Nephron (organoid): ENCODE measurements around the gene KRTAP10-12.

ENCODE experiments used
- H3K27ac Mint-ChIP-seq, 3 experiments: 2 replicates each; pipeline ENCODE4 v1.8.0; 2020; ENCODE audit warnings: mixed read lengths in 3 of 3, mild to moderate bottlenecking in 2 of 3, moderate library complexity in 1 of 3
- H3K27me3 Mint-ChIP-seq: 2 replicates; pipeline ENCODE4 v1.8.0; 2021; ENCODE audit warnings: low read depth, mild to moderate bottlenecking, moderate library complexity, mixed read lengths
- H3K36me3 Mint-ChIP-seq: 2 replicates; pipeline ENCODE4 v1.8.0; 2020; ENCODE audit warnings: low read depth, mixed read lengths
- H3K4me1 Mint-ChIP-seq: 2 replicates; pipeline ENCODE4 v1.8.0; 2020; ENCODE audit warnings: mixed read lengths
- H3K4me3 Mint-ChIP-seq, 3 experiments: 2 replicates each; pipeline ENCODE4 v1.8.0; 2020; ENCODE audit warnings: mild to moderate bottlenecking in 3 of 3, mixed read lengths in 3 of 3, moderate library complexity in 2 of 3
- H3K9me3 Mint-ChIP-seq: 2 replicates; pipeline ENCODE4 v1.8.0; 2020; ENCODE audit warnings: mixed read lengths
- CTCF ChIP-seq, 3 experiments: fragments of 200-600 bp; sonication (generic); IDR thresholded peaks; one replicate each; pipeline ENCODE4 v1.5.0; 2021; ENCODE audit warnings: antibody characterized with exemption in 3 of 3; ENCODE audit not compliant: unreplicated experiment in 3 of 3

The KRTAP10-12 gene

DNA sequence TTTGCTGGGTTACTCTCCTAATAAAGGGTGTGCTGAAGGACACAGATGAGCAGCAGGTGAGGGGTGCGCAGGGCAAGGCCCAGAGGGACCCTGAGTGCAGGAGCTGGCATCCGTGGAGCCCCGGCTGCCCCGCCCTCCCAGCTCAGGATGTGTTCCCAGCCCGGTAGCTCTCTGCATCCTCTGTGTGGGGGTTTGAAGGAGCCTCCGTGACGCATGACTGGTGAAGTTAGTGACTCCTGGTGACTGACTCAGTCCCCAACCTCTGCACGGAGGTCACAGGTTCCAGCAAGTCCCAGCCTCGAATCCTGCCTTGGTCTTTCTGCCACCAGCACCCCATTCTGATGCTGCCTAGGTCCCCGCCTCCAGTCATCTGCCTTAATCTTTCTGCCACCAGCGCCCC lies 36.0 kb downstream of the KRTAP10-12 start:
- Mint-ChIP-seq H3K4me1 (peaks cover 30% of the 10 kb centered on the region), H3K36me3 (no peaks in the 10 kb centered on the region), H3K27me3 (peaks cover 13% of the 10 kb centered on the region), H3K27ac (peak overlapping the region in 2 of 3 experiments; percentile 23 to 38), H3K4me3 (no peak overlapping the region), H3K9me3 (peaks cover 9% of the 10 kb centered on the region)
- TF ChIP-seq CTCF (IDR thresholded peaks at IDR 0.05; ENCODE audit: unreplicated experiment in 3 of 3), result no peak

DNA sequence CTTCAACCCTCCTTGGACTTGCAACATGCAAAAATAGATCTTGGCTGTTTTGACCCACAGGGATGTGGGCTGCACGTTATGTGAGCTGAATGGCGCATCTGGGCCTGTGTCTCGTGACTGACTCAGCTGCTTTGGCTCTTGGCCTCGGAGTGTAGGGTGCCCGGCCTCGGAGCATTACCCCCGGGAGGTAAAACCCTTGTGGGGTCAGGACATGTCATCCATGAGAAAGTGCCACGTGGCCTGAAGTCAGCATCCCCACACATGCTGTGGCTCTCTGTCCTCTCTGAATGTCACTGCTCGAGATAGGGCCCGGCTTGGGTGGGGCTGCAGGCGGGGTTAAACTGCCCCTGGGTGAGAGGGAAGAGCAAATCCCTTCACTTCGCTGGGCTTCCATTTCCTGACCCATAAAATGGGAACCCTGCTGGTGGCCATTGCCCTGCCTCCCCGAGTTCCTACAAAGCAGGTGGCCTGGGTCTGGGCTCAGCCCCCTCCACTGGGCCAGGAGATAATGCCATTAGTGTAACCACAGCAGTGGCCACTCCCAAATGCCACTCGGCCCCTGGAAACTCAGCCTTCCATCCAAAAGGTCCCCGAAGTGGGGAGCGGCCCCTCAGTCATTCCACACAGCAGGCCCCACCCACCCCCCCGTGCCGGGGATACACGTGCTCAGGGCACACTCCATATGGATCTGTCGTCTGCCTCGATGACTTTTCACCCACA lies 37.2 kb downstream of the KRTAP10-12 start:
- H3K4me3 Mint-ChIP-seq, result no peak overlapping the region
- TF ChIP-seq CTCF (IDR thresholded peaks at IDR 0.05; ENCODE audit: unreplicated experiment in 3 of 3), result no peak
- H3K4me1 Mint-ChIP-seq, result peaks cover 30% of the 10 kb centered on the region
- peaks cover 10% of the 10 kb centered on the region for H3K27me3 Mint-ChIP-seq
- no peak overlapping the region for H3K27ac Mint-ChIP-seq
- H3K36me3 Mint-ChIP-seq, result no peaks in the 10 kb centered on the region
- H3K9me3 Mint-ChIP-seq, result peaks cover 9% of the 10 kb centered on the region

DNA sequence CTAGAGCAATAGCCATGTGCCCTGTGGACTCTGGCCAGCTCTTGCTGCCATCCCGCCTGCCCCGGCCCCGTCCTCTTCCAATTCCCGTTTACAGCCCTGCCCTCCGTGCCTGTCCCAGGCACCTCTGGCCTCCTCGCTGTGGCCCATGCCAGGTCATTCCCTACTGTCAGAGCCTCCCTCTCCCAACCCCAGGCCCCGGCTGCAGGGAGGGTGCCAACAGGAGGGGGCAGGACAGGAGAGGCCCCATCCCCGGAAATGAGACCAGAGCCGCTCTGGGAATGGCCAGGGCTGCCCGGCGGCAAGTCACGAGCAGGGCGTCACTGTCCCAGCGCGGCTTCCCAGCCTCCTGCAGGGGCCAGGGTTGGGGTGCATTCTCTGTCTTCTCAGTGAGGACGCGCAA lies 37.9 kb downstream of the KRTAP10-12 start:
- H3K4me1 Mint-ChIP-seq, result peaks cover 32% of the 10 kb centered on the region
- no peak for TF ChIP-seq CTCF (IDR thresholded peaks at IDR 0.05; ENCODE audit: unreplicated experiment in 3 of 3)
- no peak overlapping the region for H3K4me3 Mint-ChIP-seq
- peaks cover 9% of the 10 kb centered on the region for H3K9me3 Mint-ChIP-seq
- H3K27ac Mint-ChIP-seq, result no peak overlapping the region
- no peaks in the 10 kb centered on the region for H3K36me3 Mint-ChIP-seq
- H3K27me3 Mint-ChIP-seq, result peaks cover 10% of the 10 kb centered on the region

GRCh38 chr21:44735821-44736220 lies 38.8 kb downstream of the KRTAP10-12 start:
- no peaks in the 10 kb centered on the region for H3K36me3 Mint-ChIP-seq
- H3K27ac Mint-ChIP-seq, result no peak overlapping the region
- no peak overlapping the region for H3K4me3 Mint-ChIP-seq
- H3K4me1 Mint-ChIP-seq, result peaks cover 39% of the 10 kb centered on the region
- no peak for TF ChIP-seq CTCF (IDR thresholded peaks at IDR 0.05; ENCODE audit: unreplicated experiment in 3 of 3)
- H3K9me3 Mint-ChIP-seq, result peaks cover 9% of the 10 kb centered on the region
- peaks cover 10% of the 10 kb centered on the region for H3K27me3 Mint-ChIP-seq

- no peak overlapping the region for H3K4me3 Mint-ChIP-seq
- TF ChIP-seq CTCF (IDR thresholded peaks at IDR 0.05; ENCODE audit: unreplicated experiment in 3 of 3), result no peak
- no peaks in the 10 kb centered on the region for H3K36me3 Mint-ChIP-seq
- H3K9me3 Mint-ChIP-seq, result peaks cover 3% of the 10 kb centered on the region
- H3K27me3 Mint-ChIP-seq, result peaks cover 10% of the 10 kb centered on the region
- peak overlapping the region in 1 of 3 experiments; percentile 73 for H3K27ac Mint-ChIP-seq
- peaks cover 36% of the 10 kb centered on the region for H3K4me1 Mint-ChIP-seq
Measured at GRCh38 chr21:44736291-44737004, 39.5 kb downstream of the KRTAP10-12 start.
